Fibroblast of peridontal ligament (primary cell): ENCODE measurements around the gene SLC26A2.
A peak's percentile ranks its signal among the peaks of the same experiment; 100 is the strongest.
"Not testable (repeated sequence)": the region's sequence is repeated elsewhere in the genome, so short reads cannot be mapped to it uniquely, and the experiment has no call there.

Source experiments
- DNase-seq: peaks from one replicate; pipeline ENCODE4 v3.0.0-alpha.2; 2010; ENCODE audit errors: extremely low read depth

The SLC26A2 gene

DNA sequence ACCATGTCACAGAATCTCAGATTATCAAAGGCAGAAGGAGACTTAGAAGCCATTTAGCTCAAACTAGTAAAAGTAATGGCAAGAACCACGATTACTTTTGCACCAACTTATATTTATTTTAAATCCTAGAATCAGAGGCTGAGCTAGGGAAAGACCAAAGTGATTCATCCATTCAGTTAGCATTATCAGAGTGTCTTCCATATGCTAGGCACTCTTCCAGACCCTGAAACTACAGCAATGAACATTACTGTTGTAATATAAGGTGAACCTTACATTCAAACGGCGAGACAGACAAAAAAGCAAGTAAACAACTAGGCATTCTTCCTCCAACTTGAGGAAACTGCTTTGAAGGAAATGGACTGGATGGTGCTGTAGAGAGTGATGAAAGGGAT, 23.9 kb upstream of the SLC26A2 start:
- DNase-seq = peak; percentile 28

DNA sequence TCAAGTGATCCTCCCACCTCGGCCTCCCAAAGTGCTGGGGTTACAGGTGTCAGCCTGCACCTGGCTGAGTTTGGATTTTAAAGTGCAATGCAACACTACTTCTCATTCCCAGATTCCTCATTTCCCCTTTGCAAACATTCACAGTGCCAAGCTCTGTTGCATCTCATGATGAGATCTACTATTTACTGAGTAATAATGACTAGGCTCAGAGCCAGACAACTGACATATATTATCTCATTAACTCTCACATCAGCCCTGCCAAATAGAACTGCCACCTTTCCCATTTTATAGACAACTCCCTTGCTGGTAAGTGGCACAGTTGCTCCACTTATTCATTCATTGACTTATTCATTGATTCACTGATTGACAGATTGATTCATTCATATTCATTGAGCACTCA, 22.9 kb upstream of the SLC26A2 start:
- DNase-seq = no peak

DNA sequence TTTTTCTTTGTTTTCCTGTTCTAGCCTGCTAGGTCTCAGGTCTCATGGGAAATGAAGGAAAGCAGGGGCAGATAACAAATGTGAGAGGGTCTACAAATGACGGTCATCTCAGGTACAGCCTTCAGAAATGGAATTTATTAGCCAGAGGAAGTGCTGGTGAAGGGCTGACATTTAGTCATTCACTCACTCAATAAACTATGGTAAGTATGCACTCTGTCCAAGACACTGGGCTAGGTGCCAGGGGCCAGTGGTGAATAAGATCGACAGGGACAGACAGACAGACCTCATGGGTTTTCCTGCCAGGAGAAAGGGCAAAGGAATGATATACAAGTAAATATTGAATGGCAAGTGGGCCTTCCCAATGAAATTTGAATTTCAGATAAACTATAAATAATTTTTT, 22.3 kb upstream of the SLC26A2 start:
- peak; percentile 31 for DNase-seq

DNA sequence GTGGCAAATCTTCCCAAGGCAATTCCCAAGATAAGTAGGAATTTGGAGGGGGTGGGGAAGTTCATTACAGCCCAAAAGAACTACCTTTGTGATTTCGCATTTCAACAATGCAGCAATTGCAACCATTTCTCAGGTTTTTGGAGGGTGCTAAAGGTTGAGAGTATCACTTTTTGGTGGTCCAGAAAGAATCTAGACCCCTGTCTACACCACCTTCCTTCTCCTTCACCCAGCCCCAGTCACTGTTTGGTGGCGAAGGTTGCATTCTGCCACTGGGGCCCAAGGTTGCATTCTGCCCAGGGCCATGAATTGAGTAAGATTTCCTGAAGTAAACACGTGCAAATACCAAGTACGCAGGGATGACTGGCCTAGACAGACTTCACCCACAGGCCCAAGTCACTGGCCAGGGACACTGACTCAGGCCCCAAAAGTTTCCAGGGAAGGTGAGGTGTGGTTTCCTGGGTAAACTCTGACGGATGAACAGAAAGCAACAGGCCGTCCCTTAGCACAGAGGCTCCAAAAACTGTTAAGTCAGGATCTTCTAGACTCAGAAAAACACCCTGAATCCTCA, 21.7 kb upstream of the SLC26A2 start:
- DNase-seq = peak; percentile 29

DNA sequence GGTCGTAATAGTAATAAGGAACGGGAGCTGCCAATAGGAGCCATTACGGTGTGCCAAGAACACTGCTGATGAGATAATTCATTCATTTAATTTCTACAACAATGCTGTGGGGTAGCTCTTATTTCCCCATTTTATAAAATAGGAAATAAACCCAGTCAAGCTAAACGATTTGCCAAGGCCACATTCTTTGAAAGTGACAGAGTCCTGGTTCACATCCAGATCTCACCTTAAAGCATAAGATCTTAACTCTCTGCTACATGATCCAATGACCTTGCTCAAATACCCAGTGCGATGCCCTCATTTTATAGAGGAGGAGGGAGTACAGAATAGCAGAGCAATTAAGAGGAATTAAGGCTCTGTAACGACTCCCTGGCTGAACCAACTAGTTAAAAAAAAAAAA, 21.0 kb upstream of the SLC26A2 start:
- no peak for DNase-seq

DNA sequence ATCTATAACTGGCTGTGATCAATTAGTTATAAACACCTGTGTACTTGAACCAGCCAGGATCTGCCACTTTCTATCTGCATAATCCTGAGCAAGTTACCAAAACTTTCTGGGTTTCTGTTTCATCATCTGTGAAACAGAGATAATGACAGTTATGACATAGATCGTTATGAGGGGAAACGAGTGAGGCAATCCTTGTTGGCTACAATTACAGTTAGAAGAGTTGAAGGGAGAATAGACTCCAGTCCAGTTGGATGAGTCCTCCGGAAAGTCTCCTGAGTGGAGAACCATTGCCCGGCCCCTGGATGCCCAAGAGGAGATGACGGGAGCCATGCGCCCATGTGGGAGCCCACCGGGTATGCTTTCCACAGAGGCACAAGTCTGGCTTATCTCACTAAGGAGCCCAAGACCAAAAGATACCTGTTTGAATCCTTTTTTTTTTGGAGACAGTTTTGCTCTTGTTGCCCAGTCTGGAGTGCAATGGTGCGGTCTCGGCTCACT, 20.4 kb upstream of the SLC26A2 start:
- no peak for DNase-seq

DNA sequence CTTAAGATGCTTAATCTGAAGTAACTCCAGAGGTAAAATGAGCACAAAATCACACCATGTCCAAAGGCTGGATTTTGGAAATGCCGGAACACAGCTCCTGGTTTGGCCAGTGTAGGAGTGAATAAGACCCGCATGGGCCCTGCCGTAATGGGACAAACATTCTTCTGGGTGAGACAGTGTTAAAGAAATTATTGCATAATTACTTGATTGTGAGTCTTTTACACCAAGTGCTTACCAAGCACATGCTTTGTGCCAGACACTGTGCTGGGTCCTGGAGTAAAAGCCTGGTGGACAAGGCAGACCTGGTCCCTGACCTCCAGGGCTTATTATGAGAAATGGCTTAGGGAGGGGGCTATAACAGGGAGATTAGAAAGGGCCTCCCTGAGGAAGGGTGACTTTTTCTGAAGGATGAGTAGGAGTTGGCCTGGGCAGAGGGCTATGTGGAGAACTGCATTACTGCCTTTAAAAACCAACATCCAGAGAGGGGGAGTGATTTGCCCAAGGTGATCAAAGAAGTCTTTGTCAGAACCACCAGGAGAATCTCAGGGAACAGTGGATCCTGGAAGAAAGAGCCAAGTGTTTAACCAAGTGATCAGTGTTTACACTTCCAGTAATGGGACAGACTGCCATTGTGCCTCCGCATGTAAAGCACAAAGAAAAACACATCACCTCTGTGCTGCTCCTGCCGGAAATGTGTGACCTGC, 19.5 kb upstream of the SLC26A2 start:
- no peak for DNase-seq

DNA sequence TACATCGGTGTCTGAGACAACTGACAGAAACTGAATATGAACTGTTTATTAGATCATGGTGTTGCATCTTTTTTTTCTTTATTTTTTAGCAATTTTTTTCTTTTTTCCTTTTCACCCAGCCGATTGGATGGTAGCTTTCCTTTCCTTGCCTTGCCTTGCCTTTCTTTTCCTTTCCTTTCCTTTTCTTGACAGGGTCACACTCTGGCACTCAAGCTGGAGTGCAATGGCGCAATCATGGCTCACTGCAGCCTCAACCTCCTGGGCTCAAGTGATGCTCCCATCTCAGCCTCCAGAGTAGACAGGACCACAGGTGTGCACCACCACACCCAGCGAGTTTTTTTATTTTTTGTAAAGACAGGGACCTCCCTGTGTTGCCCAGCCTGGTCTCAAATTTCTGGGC, 18.8 kb upstream of the SLC26A2 start:
- DNase-seq = no peak

DNA sequence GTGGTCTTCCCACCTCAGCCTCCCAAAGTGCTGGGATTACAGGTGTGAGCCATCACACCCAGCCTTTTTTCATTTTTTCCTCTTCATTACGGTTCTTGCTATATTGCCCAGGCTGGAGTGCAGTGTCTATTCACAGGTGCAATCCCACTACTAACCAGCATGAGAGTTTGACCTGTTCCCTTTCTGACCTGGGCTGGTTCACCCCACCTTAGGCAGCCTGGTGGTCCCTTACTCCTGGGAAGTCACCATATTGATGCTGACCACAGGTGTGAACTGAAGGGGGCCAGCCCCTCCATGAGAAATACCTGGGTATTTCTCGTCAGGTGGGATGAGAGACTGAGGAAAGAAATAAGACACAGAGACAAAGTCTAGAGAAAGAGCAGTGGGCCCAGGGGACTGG, 18.4 kb upstream of the SLC26A2 start:
- DNase-seq = no peak

DNA sequence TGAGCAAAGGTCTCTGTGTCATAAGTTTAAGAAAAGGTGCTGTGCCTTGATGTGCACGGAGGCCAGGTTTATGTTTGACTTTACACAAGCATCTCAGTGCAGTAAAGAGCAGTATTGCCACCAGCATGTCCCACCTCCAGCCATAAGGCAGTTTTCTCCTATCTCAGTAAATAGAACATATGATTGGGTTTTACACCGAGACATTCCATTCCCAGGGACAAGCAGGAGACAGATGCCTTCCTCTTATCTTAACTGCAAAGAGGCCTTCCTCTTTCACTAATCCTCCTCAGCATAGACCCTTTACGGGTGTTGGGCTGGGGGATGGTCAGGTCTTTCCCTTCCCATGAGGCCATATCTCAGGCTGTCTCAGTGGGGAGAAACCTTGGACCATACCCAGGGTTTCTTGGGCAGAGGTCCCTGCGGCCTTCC, 17.8 kb upstream of the SLC26A2 start:
- not testable (repeated sequence) for DNase-seq

DNA sequence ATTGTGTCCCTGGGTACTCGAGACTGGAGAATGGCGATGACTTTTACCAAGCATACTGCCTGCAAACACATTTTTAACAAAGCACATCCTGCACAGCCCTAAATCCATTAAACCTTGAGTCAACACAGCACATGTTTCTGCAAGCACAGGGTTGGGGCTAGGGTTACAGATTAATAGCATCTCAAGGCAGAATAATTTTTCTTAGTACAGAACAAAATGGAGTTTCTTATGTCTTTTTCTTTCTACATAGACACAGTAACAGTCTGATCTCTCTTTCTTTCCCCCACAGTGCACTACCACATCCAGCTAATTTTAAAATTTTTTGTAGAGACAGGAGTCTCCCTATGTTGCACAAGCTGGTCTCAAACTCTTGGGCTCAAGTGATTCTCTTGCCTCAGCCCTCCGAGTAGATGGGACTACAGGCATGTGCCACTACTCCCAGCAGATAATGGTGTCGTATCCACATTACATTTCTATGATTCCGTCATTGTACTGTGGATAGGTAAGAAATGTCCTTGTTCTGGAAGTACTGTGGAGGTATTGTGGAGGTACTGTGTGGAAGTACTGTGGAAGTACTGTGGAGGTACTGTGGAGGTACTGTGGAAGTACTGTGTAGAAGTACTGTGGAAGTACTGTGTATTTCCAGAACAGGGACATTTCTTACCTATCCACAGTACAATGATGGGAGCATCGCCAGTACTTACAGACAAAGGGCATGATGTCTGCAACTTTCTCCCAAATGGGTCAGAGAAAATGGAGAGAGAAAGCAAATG, 17.2 kb upstream of the SLC26A2 start:
- DNase-seq = not testable (repeated sequence)

DNA sequence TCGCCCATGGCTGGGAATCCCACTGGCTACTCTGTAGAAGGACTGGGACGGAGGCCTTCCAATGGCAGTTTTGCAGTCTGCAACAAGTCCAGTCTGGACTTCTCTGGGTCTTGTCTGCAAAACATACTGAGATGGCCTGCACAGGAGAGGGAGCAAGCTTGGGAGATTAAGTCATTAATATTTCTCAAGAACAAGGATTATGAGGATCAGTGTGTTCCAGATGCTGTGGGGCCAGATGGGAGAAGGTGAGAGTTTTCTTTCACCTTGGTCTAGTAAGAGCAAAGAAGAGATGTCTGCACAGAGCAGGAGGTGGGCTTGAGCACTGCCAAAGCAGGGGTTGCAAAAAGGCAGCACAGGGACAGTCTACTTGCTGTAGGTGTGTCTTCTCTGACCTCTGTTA, 15.9 kb upstream of the SLC26A2 start, which contains the start of gene PDE6A:
Gene PDE6A (minus strand): TSS at position 128 of the 400 bp plus-strand sequence. CDS start 120 bp downstream, at position 8.
- DNase-seq = no peak

DNA sequence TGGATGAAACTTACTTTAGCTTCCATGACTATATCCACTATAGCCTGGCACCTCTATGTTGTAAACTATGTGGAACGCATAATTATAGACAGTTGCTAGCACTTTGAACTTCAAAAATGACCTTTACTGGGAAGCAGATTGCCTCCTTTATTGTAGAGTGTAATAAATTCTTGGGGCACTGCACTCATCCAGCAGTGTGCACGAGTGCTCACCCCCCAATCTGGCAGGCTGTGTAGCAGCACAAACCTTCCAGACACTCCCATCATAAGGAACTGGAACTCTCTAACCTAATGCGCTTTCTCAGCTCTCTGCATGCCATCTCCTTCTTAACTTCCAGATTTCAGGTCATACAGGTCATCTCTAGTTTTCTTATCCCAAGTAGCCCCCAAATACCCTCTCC, 14.4 kb upstream of the SLC26A2 start:
- no peak for DNase-seq

DNA sequence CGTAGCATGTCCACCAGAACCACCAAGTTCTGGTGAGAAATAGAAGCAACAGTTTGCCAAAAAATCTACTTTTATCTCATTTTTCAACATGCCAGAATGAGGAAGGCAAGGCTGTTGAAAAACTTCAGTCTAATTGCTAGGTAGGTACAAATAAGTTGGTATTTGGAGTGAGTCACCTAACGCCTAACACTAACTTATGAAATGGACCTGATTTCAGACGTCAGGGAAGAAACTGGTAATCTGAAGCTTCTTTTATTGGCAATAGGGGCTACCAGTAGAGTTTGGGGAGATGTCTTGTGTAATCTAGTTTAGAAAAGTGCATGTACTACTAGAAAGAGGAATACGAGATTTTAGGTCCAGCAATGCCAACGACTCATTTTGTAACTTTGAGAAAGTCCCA, 11.6 kb upstream of the SLC26A2 start:
- no peak for DNase-seq

DNA sequence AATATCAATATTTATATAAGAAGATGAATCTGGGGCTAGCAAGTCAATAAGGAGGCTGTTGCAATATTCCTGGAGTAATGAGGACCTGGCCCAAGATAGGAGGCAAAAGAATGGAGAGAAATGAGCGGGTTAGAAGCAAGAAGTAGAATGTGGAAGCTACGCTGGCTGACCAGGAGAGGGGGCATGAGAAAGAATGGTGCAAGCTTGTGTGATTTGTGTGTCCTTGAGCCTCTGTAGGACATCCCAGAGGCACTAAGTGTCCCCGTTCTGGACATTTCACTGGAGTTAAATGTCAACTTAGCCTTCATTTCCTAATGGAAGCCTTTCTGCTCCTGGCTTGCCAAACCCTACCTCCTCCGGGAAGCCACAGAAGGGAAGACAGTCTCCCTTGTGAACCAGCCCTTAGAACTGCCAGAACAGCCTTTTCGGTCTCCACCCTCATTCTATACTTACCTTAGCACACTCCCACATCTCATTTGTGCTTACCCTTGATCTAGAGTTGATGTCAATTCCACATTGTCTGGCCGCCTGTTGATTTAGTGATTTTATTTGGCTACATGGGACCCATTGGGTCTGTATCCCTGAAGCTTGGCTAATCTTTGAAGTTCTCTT, 9.3 kb upstream of the SLC26A2 start:
- no peak for DNase-seq

DNA sequence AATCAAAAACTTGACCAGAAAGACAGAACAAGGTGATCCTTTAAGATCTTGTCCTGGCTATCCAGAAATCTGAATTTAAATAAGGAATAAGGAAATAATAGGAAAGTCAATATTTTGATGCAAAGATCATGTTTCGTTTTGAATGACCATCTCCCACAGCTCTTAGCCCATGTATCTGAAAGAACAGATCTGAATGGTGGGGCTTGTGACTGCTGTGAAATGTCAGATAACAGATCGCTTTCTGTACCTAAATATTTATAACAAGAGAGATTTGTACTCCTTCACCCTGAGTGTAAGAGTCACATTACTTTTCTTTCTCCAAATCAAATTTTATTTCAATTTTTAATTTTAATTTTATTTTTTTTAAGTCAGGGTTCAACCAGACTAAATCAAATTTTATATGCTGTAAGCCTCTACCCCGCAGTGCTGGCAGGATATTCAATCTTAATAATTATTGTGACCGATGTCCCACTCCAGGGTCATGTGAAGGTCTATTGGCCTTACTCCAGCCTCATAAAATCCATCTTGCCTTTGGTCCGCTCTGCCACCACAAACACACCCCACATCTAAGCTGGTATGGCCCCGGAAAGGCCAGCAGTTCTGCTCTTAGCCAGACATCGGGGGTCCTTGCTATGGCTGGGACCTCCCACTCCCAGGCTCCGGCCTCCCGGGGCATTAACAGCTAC, 7.0 kb upstream of the SLC26A2 start:
- DNase-seq = no peak

DNA sequence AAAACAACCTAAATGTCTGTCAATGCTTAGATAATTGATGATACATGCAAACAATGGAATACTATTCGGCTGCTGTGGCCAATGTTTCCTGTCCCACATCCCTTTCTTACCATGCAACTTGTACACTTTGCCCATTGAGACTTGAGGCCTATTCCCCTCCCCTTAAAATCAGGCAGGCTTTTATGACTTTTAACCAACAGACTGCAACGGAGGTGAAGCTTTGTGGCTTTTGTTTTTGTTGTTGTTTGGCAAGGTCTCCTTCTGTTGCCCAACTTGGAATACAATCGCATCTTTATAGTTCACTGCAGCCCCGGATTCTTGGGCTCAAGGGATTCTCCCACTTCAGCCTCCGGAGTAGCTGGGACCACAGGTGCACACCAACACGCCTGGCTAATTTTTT, 5.8 kb upstream of the SLC26A2 start:
- DNase-seq = no peak

DNA sequence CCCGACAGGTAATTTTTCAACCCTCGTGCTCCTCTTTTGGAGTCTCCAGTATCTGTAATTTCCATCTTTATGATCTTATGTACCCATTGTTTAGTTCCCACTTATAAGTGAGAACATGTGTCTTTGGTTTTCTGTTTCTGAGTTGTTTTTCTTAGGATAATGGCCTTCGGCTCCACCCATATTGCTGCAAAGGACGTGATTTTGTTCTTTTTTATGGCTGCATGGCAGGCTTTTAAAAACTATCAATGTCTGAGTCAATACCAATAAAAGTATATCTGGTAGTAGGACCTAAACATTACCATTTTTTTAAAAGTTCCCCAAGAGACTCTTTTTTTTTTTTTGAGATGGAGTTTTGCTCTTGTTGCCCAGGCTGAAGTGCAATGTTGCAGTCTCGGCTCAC, 3.9 kb upstream of the SLC26A2 start:
- DNase-seq = no peak

DNA sequence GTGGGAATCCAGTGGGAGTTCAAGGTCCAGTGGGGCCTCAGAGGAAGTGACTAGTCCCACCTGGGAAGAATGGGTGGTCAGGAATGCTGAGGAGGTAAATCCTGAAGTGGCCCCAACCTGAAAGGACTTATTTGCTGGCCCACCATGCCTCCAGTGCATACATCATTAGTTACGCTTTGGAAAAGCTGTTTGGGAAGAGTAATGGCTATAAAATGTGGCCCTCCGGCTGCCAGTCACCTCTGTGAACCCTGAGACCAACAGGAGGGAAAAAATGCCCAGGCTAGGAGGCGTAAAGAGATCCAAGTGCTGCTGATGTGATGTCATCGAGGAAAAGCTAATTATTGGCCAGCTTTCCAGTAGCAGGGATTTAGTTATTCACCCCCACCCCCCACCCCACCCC, 2.7 kb upstream of the SLC26A2 start:
- no peak for DNase-seq

DNA sequence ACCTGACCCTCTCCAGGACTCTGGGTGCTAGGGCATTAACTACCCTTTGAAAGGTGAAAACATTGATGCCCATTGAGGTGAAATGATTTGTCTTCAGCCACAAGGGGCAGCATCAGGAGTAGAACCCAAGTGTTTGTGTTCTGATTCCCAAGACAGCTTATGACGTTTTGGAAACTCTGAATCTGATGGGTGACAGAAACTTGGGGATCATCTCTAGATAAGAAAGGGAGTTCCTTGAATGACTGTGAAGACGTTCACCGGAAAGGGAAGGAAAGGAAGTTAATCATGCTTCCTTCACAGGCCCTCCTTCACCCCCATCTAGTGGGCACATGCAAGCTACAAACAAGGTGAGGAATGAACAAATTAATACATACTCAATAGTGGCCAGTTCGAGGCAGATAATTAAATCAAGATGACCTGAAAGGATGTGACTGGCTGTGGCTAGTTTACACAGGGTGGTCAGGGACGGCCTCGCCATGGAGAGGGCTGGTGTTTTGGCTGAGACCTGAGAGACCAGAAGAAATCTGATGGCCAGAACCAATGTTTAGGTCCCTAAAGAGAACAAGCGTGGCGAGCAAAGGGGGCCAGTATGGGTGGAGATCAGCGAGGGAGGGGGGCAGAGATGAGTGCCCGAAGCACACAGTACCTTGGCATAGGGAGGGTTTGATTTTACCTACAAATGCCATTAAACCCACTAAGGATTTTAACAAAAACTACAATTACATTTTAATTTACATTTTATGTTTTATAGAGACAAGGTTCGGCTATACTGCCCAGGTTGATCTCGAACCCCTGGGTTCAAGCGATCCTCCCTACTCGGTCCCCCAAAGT, 937 bp upstream of the SLC26A2 start:
- DNase-seq = peak; percentile 59

DNA sequence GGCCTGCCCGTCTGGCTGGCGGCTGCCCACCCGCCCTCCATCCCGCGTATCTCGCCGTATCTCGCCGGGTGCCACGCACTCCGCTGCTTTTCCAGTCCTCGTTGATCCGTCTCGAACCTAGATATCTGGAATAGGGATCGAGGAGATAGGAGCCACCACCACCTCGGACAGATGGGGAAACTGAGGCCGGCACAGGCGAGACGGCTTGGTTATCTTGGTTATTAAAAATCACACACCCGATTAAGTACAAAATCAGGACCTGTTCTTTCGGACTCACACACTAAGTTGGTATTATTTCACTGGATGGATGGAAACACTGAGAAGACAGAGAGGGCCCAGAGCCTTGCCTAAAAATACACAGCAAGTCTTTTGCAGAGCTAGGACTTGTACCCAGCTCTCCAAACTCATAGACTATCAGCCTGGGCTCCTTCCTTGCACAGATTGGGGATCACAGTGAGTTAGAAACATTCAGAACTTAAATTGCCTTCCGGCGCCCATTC, 678 bp downstream of the SLC26A2 start:
- DNase-seq = no peak
